CD1c-positive myeloid dendritic cell (primary cell): ENCODE data around the gene C11orf21.

Source experiments
- DNase-seq: peaks from one replicate; pipeline ENCODE4 v3.0.0-alpha.2; 2016; ENCODE audit errors: extremely low spot score

C11orf21 gene

GRCh38 chr11:2320568-2321310, 19.0 kb upstream of the C11orf21 start:
- no peak for DNase-seq

GRCh38 chr11:2319791-2320472, 18.2 kb upstream of the C11orf21 start:
- DNase-seq: no peak

DNA sequence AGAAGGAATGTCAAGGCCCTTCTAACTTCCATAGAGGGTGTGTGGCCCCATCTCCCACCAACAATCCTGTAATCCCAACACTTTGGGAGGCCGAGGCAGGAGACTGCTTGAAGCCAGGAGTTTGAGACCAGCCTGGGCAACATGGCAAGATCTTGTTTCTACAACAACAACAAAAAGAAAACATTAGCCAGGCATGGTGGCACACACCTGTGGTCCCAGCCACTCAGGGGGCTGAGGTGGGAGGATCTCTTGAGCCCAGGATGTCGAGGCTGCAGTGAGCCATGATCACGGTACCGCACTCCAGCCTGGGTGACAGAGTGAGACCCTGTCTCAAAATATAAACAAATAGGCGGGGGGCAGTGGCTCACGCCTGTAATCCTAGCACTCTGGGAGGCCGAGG, 17.0 kb upstream of the C11orf21 start:
- DNase-seq: no peak

DNA sequence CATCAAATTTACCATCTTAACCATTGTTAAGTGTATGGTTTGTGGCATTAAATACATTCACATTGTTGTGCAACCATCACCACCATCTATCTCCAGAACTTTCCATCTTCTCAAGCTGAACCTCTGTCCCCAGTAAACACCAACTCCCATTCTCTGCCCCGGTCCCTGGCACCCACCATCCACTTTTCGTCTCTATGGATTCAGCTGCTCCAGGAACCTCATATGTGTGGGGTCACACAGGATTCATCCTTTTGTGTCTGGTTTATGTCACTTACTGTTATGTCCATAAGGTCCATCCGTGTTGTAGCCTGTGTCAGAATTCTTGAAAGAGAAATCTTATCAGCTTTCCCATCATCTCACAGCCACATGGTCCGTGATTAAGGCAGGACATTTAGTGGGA, 16.4 kb upstream of the C11orf21 start:
- DNase-seq: no peak

GRCh38 chr11:2317354-2318050, 15.8 kb upstream of the C11orf21 start:
- no peak for DNase-seq

- no peak for DNase-seq
Observed at GRCh38 chr11:2316963-2317244, 15.2 kb upstream of the C11orf21 start.

GRCh38 chr11:2316169-2316962, 14.6 kb upstream of the C11orf21 start:
- DNase-seq: no peak

DNA sequence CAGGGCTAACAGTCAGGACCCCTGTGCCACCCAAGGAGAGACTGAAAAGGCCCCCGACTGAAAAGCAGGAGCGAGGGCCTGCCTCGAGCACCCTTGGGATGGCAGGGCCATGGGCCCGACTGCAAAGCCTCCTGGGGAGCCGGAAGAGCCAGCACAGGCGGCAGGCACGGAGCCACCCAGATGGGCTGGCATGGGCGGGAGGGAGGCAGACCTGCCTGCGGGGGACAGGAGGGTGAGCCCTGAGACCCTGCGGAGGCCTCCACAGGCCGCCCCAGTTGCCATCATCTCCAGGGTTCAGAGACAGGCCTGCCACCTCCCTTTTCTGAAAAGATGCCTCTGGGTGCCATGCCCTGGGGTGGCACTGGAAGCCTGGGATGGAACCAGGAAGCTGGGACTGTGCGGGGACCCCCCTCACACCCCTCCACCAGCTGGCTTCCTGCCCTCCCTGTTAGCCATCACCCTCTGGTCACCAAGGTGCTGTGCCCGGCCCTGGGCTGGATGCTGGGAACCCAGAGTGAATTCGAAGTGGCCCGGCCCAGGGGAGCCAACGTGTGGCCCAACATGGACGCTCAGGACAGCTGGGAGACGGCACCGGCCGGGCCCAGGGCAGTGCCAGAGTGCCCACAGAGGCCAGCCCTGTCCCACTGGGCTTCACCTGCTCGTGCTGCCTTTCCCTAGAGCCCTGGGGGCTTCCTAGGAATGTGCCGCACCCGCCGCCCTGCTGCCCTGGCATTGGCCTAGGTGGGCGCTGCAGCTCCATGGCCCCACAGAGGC, 13.9 kb upstream of the C11orf21 start:
- no peak for DNase-seq

DNA sequence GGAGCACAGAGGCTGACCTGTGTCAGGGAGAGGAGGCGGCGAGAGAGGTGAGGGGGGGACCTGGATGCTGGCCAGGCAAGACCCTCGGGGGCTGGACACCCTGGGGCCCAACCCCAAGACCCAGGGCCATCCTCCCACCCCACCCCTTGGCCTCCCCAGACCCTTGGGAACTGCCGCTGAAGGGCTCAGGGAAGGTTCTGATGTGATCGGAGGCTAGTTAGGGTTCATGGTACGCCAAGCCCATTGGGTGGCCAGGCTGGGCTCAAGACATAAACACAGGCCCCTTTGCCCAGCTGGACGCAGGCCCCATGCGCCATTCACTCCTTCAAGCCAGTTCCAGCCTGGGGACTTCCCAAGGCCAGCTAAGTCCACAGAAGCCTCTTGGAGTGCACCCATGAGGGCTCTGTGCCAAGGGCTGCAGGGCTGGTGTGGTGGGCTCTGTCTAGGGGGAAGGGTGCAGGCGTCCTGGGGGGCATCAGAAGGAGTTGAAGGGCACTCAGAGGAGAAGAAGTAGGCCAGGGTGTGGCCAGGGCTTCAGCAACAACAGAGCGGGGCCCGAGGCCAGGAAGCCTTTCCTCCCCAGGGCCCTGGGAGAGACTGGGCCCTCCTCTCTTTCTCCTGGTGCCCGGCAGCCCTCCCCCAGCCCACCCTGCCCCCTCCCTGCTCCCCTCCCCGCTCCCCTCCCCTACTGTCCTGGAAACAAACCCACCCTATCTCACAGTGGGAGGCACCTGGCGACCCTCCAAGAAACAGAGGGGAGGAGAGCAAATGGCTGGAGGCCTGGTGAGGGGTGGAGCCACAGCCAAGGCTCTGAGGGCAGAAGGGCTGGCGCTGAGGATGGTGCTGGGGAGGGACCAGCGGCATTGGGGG, 13.0 kb upstream of the C11orf21 start:
- no peak for DNase-seq

GRCh38 chr11:2314136-2314524, 12.4 kb upstream of the C11orf21 start:
- DNase-seq: no peak

GRCh38 chr11:2313051-2313951, 11.6 kb upstream of the C11orf21 start:
- no peak for DNase-seq

DNA sequence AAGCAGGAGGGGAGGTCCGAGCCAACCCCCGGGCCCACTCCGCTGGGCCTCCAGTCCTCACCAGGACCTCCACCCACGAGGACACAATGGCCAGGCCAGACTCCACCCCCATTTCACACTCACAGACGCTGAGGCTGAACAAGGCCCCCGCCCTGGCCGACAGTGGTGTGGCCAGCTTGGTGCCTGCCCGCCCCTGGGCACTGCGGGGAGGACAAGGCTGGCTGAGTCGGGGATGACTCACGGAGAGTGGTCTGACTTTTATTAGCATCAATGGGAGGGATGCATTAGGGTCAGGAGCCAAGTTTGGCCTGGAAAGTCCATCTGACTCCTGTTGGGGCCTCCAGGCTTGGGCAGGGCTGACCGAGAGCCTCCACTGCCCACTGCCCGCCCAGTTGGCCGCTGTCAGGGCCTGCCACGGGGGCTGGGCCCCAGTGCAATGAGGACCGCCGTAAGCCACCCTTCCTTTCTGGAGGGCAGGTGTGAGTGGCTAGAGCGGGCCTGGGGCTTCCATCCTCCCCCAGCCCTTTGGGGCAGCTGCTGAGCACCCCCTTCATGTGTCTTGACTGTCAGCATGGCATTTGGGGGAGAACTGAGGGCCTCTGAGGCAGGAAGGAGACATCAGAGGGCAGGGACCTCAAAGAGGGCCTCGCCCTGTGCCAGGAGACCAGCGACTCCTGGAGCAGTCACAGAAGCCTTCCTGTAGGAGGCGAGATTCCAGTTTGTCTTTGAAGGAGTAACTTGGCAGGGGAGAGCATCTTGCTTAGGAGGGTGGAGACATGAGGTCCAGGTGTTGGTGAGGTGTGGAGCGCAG, 10.7 kb upstream of the C11orf21 start:
- DNase-seq: no peak

GRCh38 chr11:2311353-2312133, 9.8 kb upstream of the C11orf21 start:
- DNase-seq: no peak

DNA sequence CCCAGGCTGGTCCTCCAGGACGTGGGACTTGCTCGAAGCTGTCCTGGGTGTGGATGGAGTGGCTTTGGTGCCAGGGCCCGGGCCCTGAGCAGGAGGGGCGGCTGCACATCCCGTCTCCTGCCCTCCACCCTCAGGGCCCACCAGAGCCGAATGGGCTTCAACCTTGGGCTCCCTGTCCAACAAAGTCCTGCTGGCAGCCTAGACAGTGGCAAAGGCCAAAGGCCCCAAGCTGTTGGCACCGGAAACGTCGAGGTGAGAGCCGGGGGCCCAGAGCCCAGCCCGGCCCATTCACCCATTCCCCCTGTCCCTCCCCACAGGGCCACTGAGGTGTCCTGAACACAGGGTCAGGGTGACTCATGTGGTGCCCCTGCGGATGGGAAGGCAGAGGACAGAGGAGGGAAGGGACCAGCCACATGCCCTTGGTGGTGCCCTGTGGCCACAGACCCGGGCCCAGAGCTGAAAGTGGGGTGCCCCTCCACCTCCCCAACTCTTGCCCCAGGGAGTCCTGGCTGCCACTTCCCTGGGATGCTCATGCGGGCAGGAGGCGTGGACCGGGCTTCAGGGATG, 9.2 kb upstream of the C11orf21 start:
- no peak for DNase-seq

DNA sequence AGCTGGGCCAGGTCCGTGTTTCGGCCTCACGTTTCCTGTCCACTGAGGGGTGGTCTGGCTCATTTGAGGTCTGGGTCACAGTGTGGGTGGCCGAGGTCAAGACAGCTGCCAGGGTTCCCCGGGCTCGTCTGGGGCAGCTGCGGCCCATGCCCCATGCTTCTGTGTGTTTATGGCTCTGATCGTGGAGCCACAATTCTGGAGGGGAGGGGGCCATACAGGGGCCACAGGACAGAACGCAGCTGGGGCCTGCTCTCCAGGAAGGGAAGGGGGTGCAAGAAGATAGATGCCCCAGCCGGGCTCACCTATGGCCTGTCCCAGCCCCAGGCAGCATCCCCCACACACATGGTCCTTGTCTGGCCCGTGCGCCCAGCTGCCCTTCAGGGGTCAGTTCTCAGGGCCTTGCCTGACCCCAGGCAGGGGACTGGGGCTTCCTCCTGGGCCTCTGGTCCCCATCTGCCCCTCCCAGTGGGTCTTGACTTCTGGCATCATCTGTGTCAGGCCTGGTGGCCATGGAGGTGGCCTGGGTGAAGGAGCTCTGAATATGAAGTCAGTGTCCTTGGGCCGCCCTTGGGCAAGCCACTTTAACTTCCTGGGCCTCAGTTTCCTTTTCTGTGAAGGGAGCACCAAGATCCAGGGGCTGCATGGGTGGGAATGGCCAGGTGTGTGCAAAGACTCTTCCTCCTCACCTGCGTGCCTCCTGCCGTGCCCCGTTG, 8.5 kb upstream of the C11orf21 start:
- no peak for DNase-seq

GRCh38 chr11:2309251-2310072, 7.7 kb upstream of the C11orf21 start:
- no peak for DNase-seq
